ENCODE results near the gene OR4D1. TPM values are rescaled to one million over a fixed set of nuclear protein-coding genes. Genes with fewer than 3 reads are reported as not detected.

Gene OR4D1
- total and polyA plus RNA-seq, 8 donors = not detected

DNA sequence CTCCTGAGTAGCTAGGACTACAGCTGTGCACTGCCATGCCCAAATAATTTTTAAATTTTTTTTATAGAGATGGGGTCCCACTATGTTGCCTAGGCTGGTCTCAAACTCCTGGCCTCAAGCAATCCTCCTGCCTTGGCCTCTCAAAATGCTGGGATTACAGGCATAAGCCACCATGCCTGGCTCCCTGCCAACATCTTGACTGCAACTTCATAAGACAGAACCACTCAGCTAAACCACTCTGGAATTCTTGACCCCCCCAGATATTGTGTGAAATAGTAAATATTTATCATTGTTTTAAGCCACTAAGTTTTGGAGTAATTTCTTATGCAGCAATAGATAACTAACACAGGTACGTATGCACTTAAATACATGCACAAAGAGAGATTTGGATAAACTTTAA lies 39.0 kb upstream of the OR4D1 start:
- 84 to 88% methylated on average over 1 of the region's 1 CpG for WGBS, 2 donors
- TF ChIP-seq, protein P1, sequence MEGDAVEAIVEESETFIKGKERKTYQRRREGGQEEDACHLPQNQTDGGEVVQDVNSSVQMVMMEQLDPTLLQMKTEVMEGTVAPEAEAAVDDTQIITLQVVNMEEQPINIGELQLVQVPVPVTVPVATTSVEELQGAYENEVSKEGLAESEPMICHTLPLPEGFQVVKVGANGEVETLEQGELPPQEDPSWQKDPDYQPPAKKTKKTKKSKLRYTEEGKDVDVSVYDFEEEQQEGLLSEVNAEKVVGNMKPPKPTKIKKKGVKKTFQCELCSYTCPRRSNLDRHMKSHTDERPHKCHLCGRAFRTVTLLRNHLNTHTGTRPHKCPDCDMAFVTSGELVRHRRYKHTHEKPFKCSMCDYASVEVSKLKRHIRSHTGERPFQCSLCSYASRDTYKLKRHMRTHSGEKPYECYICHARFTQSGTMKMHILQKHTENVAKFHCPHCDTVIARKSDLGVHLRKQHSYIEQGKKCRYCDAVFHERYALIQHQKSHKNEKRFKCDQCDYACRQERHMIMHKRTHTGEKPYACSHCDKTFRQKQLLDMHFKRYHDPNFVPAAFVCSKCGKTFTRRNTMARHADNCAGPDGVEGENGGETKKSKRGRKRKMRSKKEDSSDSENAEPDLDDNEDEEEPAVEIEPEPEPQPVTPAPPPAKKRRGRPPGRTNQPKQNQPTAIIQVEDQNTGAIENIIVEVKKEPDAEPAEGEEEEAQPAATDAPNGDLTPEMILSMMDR (IDR thresholded peaks at IDR 0.05) = no peak

DNA sequence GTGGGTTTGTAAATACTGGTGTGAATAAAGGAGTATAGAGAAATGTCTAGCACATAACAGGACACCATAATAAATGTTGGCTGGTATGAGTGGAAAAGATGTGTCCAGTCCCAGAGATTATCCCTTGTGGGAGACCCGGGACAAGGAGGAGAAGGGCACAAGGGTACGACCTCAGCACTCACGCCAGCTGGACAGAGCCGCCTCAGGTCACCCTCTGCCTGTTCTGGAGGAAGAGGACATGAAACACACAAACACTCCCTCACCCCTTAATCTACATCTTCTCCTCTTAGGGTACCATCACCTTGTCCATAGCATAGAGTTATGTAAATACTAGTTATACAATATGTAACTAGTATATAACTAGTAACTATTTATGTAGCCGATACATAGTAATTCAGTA lies 38.2 kb upstream of the OR4D1 start:
- Histone ChIP-seq H3K4me3 (no peak overlapping the region), H3K27ac (no peak overlapping the region), H3K27me3 (no peaks in the 10 kb centered on the region), H3K4me1 (no peaks in the 10 kb centered on the region), H3K9me3 (no peaks in the 10 kb centered on the region), H3K36me3 (no peaks in the 10 kb centered on the region)
- intact Hi-C loops (cut with DNase I) = loop anchor here in 2 of 3 donors (10.0 kb wide), 4 partner anchors 95 to 975 kb away; partner anchors contain the start of gene MRPS23 (in 1 of the 2)
- TF ChIP-seq, protein P1 (IDR thresholded peaks at IDR 0.05) = no peak
- ATAC-seq (no peak), FAIRE-seq (no peak), DNase-seq (no peak)
- 60 to 72% methylated on average over 5 of the region's 5 CpGs for WGBS, 2 donors

More for the DNA sequence above, 39.0 kb upstream of the OR4D1 start:
- Histone ChIP-seq H3K27me3 (no peaks in the 10 kb centered on the region), H3K36me3 (no peaks in the 10 kb centered on the region), H3K27ac (no peak overlapping the region), H3K9me3 (no peaks in the 10 kb centered on the region), H3K4me3 (no peak overlapping the region), H3K4me1 (no peaks in the 10 kb centered on the region)
- no peak for DNase-seq
- no peak for ATAC-seq
- intact Hi-C loops (cut with DNase I) = no loop called here
- FAIRE-seq = no peak

DNA sequence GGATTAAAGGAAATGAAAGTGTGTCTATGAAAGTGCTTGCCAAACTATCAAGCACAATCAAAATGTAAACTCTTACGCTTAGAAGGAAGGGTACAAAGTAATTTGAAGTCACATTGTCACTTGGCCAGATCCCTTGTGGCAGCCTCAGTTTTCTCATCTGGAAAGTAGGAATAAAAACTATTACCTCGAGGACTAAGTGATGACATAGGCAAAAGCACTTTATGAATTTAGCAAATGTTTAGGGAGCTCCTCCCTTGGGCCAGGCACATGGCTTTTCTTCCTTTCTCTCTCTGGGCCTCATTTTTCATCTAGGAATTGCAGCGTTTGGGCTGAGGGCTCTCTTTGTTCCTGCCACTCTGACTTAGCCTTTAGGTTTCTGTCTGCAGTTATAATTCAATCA lies 36.5 kb upstream of the OR4D1 start:
- Histone ChIP-seq H3K27me3 (no peaks in the 10 kb centered on the region), H3K36me3 (no peaks in the 10 kb centered on the region), H3K4me1 (no peaks in the 10 kb centered on the region), H3K4me3 (no peak overlapping the region), H3K9me3 (no peaks in the 10 kb centered on the region), H3K27ac (no peak overlapping the region)
- DNase-seq (no peak), ATAC-seq (no peak), FAIRE-seq (no peak)
- WGBS, 2 donors = 62 to 76% methylated on average over 3 of the region's 3 CpGs
- intact Hi-C loops (cut with DNase I) = loop anchor here in 2 of 3 donors (10.0 kb wide), 4 partner anchors 97 to 977 kb away; partner anchors contain the start of gene MRPS23 (in 1 of the 2)
- TF ChIP-seq, protein P1 (IDR thresholded peaks at IDR 0.05) = no peak

- peak; percentile 85 to 99 (median 98) for ATAC-seq
- 31 to 34% methylated on average over 17 of the region's 17 CpGs for WGBS, 2 donors
- H3K4me1 ChIP-seq = no peaks in the 10 kb centered on the region
These were observed 35.1 kb upstream of the OR4D1 start for GRCh38 chr17:58112970-58113631.

More at GRCh38 chr17:58112970-58113631, 35.1 kb upstream of the OR4D1 start:
- no peaks in the 10 kb centered on the region for H3K27me3 ChIP-seq
- FAIRE-seq (no peak), DNase-seq (peak; percentile 59 to 90 (median 78))
- H3K9me3 ChIP-seq = no peaks in the 10 kb centered on the region
- H3K36me3 ChIP-seq = no peaks in the 10 kb centered on the region
- TF ChIP-seq, protein P1 (IDR thresholded peaks at IDR 0.05) = peak; percentile 77 to 89 (median 88)
- H3K27ac ChIP-seq = no peak overlapping the region
- H3K4me3 ChIP-seq = no peak overlapping the region
- intact Hi-C loops (cut with DNase I) = loop anchor here in 2 of 3 donors (10.0 kb wide), 4 partner anchors 98 to 978 kb away; partner anchors contain the start of gene MRPS23 (in 1 of the 2)

Data from pancreas (tissue), 10 donors.